ENCODE measurements around the gene PLD6. TPM values are rescaled to one million over a fixed set of nuclear protein-coding genes. Genes with fewer than 3 reads are reported as not detected.

PLD6 gene
- total RNA-seq, 1 experiment from 2014 or later: 2.9 TPM

DNA sequence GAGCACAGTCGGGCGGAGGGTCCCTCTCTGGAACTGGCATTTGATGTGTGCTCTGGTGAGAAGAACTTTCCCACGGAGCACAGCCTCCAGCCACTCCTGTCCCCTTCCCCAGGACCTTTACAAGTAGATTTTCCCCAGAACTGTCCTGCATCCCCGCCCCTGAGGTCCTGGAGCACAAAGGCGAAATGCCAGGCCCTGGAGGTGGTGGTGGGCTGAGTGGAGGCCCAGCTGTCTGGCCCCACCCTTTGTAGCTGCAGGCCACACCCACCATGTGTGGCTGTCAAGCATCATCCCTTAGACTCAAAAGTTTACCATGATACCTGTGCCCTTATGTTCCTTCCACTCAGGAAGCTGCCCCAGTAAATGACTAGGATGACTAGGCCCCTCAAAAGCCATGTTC lies 37.7 kb downstream of the PLD6 start:
- no peak overlapping the region for H3K4me3 Mint-ChIP-seq (ENCODE audit: low read depth, unreplicated experiment)
- BruUV-seq (replicated peaks): no TSS peak
- CTCF ChIA-PET: no interaction called here

DNA sequence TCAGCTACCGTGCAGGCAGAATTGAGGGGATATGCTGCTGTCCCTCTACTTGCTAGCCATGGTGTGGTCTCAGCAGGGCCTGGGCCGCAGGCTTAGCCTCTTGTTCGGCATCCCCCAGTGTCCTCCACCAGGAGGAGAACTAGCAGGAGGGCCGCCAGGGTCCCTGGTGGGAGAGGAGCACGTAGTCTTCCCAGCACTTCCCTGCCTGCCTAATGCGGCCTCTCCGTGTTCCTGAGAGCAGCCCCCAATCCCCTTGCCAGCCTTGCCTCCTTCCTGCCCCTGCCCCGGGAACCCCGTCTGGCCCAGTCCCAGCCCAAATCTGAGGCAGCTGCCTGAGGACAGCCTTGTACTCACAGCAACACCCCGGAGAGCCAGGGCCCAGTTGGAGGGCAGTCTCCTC lies 38.1 kb downstream of the PLD6 start:
- Mint-ChIP-seq H3K27me3 (ENCODE audit: unreplicated experiment) (no peaks in the 10 kb centered on the region), H3K36me3 (ENCODE audit: insufficient read depth, unreplicated experiment) (peaks cover 56% of the 10 kb centered on the region), H3K27ac (ENCODE audit: unreplicated experiment) (no peak overlapping the region), H3K4me3 (ENCODE audit: low read depth, unreplicated experiment) (no peak overlapping the region), H3K9me3 (ENCODE audit: low read depth, unreplicated experiment) (no peaks in the 10 kb centered on the region), H3K4me1 (ENCODE audit: low read depth, unreplicated experiment) (no peaks in the 10 kb centered on the region)
- TF ChIP-seq, protein P1, sequence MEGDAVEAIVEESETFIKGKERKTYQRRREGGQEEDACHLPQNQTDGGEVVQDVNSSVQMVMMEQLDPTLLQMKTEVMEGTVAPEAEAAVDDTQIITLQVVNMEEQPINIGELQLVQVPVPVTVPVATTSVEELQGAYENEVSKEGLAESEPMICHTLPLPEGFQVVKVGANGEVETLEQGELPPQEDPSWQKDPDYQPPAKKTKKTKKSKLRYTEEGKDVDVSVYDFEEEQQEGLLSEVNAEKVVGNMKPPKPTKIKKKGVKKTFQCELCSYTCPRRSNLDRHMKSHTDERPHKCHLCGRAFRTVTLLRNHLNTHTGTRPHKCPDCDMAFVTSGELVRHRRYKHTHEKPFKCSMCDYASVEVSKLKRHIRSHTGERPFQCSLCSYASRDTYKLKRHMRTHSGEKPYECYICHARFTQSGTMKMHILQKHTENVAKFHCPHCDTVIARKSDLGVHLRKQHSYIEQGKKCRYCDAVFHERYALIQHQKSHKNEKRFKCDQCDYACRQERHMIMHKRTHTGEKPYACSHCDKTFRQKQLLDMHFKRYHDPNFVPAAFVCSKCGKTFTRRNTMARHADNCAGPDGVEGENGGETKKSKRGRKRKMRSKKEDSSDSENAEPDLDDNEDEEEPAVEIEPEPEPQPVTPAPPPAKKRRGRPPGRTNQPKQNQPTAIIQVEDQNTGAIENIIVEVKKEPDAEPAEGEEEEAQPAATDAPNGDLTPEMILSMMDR (IDR thresholded peaks at IDR 0.05; ENCODE audit: unreplicated experiment): no peak
- DNase-seq: no peak
- intact Hi-C loops (cut with micrococcal nuclease; ENCODE audit: unreplicated experiment): no loop called here
- CTCF ChIA-PET: no interaction called here
- BruUV-seq (replicated peaks): no TSS peak

More for the DNA sequence above, 37.7 kb downstream of the PLD6 start:
- no peaks in the 10 kb centered on the region for H3K4me1 Mint-ChIP-seq (ENCODE audit: low read depth, unreplicated experiment)
- intact Hi-C loops (cut with micrococcal nuclease; ENCODE audit: unreplicated experiment): no loop called here
- TF ChIP-seq, protein P1 (IDR thresholded peaks at IDR 0.05; ENCODE audit: unreplicated experiment): no peak
- no peak for DNase-seq
- peaks cover 60% of the 10 kb centered on the region for H3K36me3 Mint-ChIP-seq (ENCODE audit: insufficient read depth, unreplicated experiment)
- H3K9me3 Mint-ChIP-seq (ENCODE audit: low read depth, unreplicated experiment): no peaks in the 10 kb centered on the region
- no peaks in the 10 kb centered on the region for H3K27me3 Mint-ChIP-seq (ENCODE audit: unreplicated experiment)
- no peak overlapping the region for H3K27ac Mint-ChIP-seq (ENCODE audit: unreplicated experiment)

DNA sequence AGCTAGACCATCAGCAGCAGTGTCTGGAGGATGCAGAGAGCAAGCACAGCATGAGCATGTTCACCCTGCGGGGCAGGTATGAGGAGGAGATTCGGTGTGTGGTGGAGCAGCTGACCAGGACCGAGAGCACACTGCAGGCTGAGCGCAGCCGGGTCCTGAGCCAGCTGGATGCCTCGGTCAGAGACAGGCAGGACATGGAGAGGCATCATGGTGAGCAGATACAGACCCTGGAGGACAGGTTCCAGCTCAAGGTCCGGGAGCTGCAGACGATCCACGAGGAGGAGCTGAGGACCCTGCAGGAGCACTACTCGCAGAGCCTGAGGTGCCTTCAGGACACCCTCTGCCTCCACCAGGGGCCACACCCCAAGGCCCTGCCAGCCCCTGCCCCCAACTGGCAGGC lies 38.8 kb downstream of the PLD6 start:
- H3K9me3 Mint-ChIP-seq (ENCODE audit: low read depth, unreplicated experiment): no peaks in the 10 kb centered on the region
- peaks cover 52% of the 10 kb centered on the region for H3K36me3 Mint-ChIP-seq (ENCODE audit: insufficient read depth, unreplicated experiment)
- TF ChIP-seq, protein P1 (IDR thresholded peaks at IDR 0.05; ENCODE audit: unreplicated experiment): no peak
- H3K4me1 Mint-ChIP-seq (ENCODE audit: low read depth, unreplicated experiment): no peaks in the 10 kb centered on the region
- no TSS peak for BruUV-seq (replicated peaks)
- DNase-seq: no peak
- H3K27ac Mint-ChIP-seq (ENCODE audit: unreplicated experiment): no peak overlapping the region
- CTCF ChIA-PET: no interaction called here
- intact Hi-C loops (cut with micrococcal nuclease; ENCODE audit: unreplicated experiment): no loop called here
- H3K27me3 Mint-ChIP-seq (ENCODE audit: unreplicated experiment): no peaks in the 10 kb centered on the region
- H3K4me3 Mint-ChIP-seq (ENCODE audit: low read depth, unreplicated experiment): no peak overlapping the region

DNA sequence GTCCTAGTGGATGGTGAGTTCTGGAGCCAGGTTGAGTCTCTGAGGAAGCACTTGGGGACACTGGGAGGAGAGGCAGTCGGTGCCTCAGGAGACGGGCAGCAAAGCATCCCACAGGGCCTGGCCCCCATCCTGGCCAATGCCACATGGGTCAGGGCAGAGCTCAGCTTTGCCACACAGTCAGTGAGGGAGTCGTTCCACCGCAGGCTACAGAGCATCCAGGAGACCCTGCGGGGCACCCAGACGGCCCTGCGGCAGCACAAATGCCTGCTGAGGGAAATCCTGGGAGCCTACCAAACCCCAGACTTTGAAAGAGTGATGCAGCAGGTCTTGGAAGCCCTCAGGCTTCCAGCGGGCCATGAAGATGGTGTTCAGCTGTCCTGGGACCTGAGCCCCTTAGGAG lies 39.7 kb downstream of the PLD6 start:
- Mint-ChIP-seq H3K27me3 (ENCODE audit: unreplicated experiment) (no peaks in the 10 kb centered on the region), H3K27ac (ENCODE audit: unreplicated experiment) (no peak overlapping the region)
- CTCF ChIA-PET: no interaction called here

More for the DNA sequence above, 39.7 kb downstream of the PLD6 start:
- no peaks in the 10 kb centered on the region for H3K9me3 Mint-ChIP-seq (ENCODE audit: low read depth, unreplicated experiment)
- no TSS peak for BruUV-seq (replicated peaks)
- intact Hi-C loops (cut with micrococcal nuclease; ENCODE audit: unreplicated experiment): no loop called here
- peaks cover 48% of the 10 kb centered on the region for H3K36me3 Mint-ChIP-seq (ENCODE audit: insufficient read depth, unreplicated experiment)
- TF ChIP-seq, protein P1 (IDR thresholded peaks at IDR 0.05; ENCODE audit: unreplicated experiment): no peak
- DNase-seq: no peak
- no peaks in the 10 kb centered on the region for H3K4me1 Mint-ChIP-seq (ENCODE audit: low read depth, unreplicated experiment)
- H3K4me3 Mint-ChIP-seq (ENCODE audit: low read depth, unreplicated experiment): no peak overlapping the region
